DOHH2 (cell line): ENCODE results near the gene ANAPC1.
"Not testable (repeated sequence)": the region's sequence is repeated elsewhere in the genome, so short reads cannot be mapped to it uniquely, and the experiment has no call there.

Experiments
- H3F3A ChIP-seq: fragments of 200-600 bp; sonication (generic), shearing (Covaris generic); 2 replicates; pipeline ENCODE4 v1.6.0; 2016; ENCODE audit warnings: antibody characterized with exemption, mild to moderate bottlenecking; ENCODE audit not compliant: control insufficient read depth, insufficient read depth
- H3K27ac ChIP-seq: fragments of 200-600 bp; sonication (generic); 2 replicates; pipeline ENCODE4 v1.5.1; 2014; ENCODE audit warnings: low read depth, mild to moderate bottlenecking, low read length, moderate library complexity
- H3K27me3 ChIP-seq: fragments of 200-600 bp; sonication (generic); 2 replicates; pipeline ENCODE4 v1.6.1; 2014; ENCODE audit warnings: mild to moderate bottlenecking, low read length, mixed read lengths; ENCODE audit not compliant: control insufficient read depth
- H3K36me3 ChIP-seq: fragments of 200-600 bp; sonication (generic); 2 replicates; pipeline ENCODE4 v1.6.1; 2014; ENCODE audit warnings: mild to moderate bottlenecking, low read length, moderate library complexity, mixed read lengths; ENCODE audit not compliant: control insufficient read depth
- H3K4me1 ChIP-seq: fragments of 200-600 bp; sonication (generic); 2 replicates; pipeline ENCODE4 v1.6.1; 2014; ENCODE audit warnings: mild to moderate bottlenecking, low read length, mixed read lengths; ENCODE audit not compliant: control insufficient read depth
- H3K4me2 ChIP-seq: fragments of 200-600 bp; sonication (generic); 2 replicates; pipeline ENCODE4 v1.6.0; 2014; ENCODE audit warnings: mild to moderate bottlenecking, low read length, moderate library complexity
- H3K4me3 ChIP-seq: fragments of 200-600 bp; sonication (generic); 2 replicates; pipeline ENCODE4 v1.5.1; 2014; ENCODE audit warnings: mild to moderate bottlenecking, low read length, mixed read lengths
- H3K79me2 ChIP-seq: fragments of 200-600 bp; sonication (generic); 2 replicates; pipeline ENCODE4 v1.6.1; 2014; ENCODE audit warnings: mild to moderate bottlenecking, low read length, mixed read lengths; ENCODE audit not compliant: control insufficient read depth
- H3K9me2 ChIP-seq: fragments of 200-600 bp; sonication (generic); replicated peaks from 2 replicates; pipeline ENCODE4 v1.6.1; 2014; ENCODE audit warnings: mild to moderate bottlenecking, low read length, mixed read lengths; ENCODE audit not compliant: control insufficient read depth
- H3K9me3 ChIP-seq: fragments of 200-600 bp; sonication (generic); 2 replicates; pipeline ENCODE4 v1.6.1; 2014; ENCODE audit warnings: antibody characterized with exemption, low read length, mixed read lengths; ENCODE audit not compliant: control insufficient read depth, insufficient read depth
- H4K20me1 ChIP-seq: fragments of 200-600 bp; sonication (generic); 2 replicates; pipeline ENCODE4 v1.6.0; 2014; ENCODE audit warnings: low read depth, mild to moderate bottlenecking, antibody characterized with exemption, low read length, moderate library complexity; ENCODE audit not compliant: control insufficient read depth, insufficient read depth

The ANAPC1 gene

GRCh38 chr2:111766295-111766694 is 117.7 kb downstream of the ANAPC1 start:
- H3K4me3 ChIP-seq, H3K9me2 ChIP-seq, H3K4me1 ChIP-seq, H4K20me1 ChIP-seq, H3K4me2 ChIP-seq, H3K9me3 ChIP-seq, H3K36me3 ChIP-seq, H3K27ac ChIP-seq, H3K27me3 ChIP-seq, H3F3A ChIP-seq, H3K79me2 ChIP-seq: not testable (repeated sequence)

GRCh38 chr2:111764151-111764550 is 119.8 kb downstream of the ANAPC1 start:
- H3F3A ChIP-seq, H3K27me3 ChIP-seq, H3K36me3 ChIP-seq, H3K4me1 ChIP-seq, H3K9me2 ChIP-seq, H3K27ac ChIP-seq, H3K4me3 ChIP-seq, H3K79me2 ChIP-seq, H3K9me3 ChIP-seq, H3K4me2 ChIP-seq, H4K20me1 ChIP-seq: not testable (repeated sequence)

GRCh38 chr2:111760697-111761284 is 123.2 kb downstream of the ANAPC1 start:
- not testable (repeated sequence) for H3K79me2 ChIP-seq, H3K9me2 ChIP-seq, H3K9me3 ChIP-seq, H3K4me1 ChIP-seq, H3K4me2 ChIP-seq, H3K27me3 ChIP-seq, H3K4me3 ChIP-seq, H4K20me1 ChIP-seq, H3K27ac ChIP-seq, H3K36me3 ChIP-seq, H3F3A ChIP-seq

- H3K27me3 ChIP-seq, H3F3A ChIP-seq: not testable (repeated sequence)
Observed at GRCh38 chr2:111752533-111752932, 131.5 kb downstream of the ANAPC1 start.

GRCh38 chr2:111750641-111751040 is 133.4 kb downstream of the ANAPC1 start:
- not testable (repeated sequence) for H3F3A ChIP-seq, H3K9me3 ChIP-seq, H3K9me2 ChIP-seq, H3K4me2 ChIP-seq, H3K27ac ChIP-seq, H3K4me1 ChIP-seq, H4K20me1 ChIP-seq, H3K36me3 ChIP-seq, H3K79me2 ChIP-seq, H3K4me3 ChIP-seq, H3K27me3 ChIP-seq

More at GRCh38 chr2:111752533-111752932, 131.5 kb downstream of the ANAPC1 start:
- H3K4me2 ChIP-seq, H3K9me2 ChIP-seq, H3K27ac ChIP-seq, H3K9me3 ChIP-seq, H3K79me2 ChIP-seq, H3K4me1 ChIP-seq, H4K20me1 ChIP-seq, H3K36me3 ChIP-seq, H3K4me3 ChIP-seq: not testable (repeated sequence)

- H3K9me2 ChIP-seq, H3K36me3 ChIP-seq, H4K20me1 ChIP-seq, H3F3A ChIP-seq, H3K27ac ChIP-seq, H3K9me3 ChIP-seq, H3K4me1 ChIP-seq, H3K79me2 ChIP-seq, H3K27me3 ChIP-seq, H3K4me2 ChIP-seq, H3K4me3 ChIP-seq: not testable (repeated sequence)
Observed at GRCh38 chr2:111748429-111748828, 135.6 kb downstream of the ANAPC1 start.

- H4K20me1 ChIP-seq, result not testable (repeated sequence)
Observed at GRCh38 chr2:111747410-111748115, 136.4 kb downstream of the ANAPC1 start.

GRCh38 chr2:111744751-111745150 is 139.2 kb downstream of the ANAPC1 start:
- H3K4me3 ChIP-seq, H3F3A ChIP-seq, H4K20me1 ChIP-seq: not testable (repeated sequence)

More at GRCh38 chr2:111747410-111748115, 136.4 kb downstream of the ANAPC1 start:
- not testable (repeated sequence) for H3K4me2 ChIP-seq, H3K27me3 ChIP-seq, H3K79me2 ChIP-seq, H3K27ac ChIP-seq, H3K36me3 ChIP-seq, H3K9me2 ChIP-seq, H3F3A ChIP-seq, H3K9me3 ChIP-seq, H3K4me1 ChIP-seq, H3K4me3 ChIP-seq

More at GRCh38 chr2:111744751-111745150, 139.2 kb downstream of the ANAPC1 start:
- H3K9me2 ChIP-seq, H3K27ac ChIP-seq, H3K4me1 ChIP-seq, H3K27me3 ChIP-seq, H3K4me2 ChIP-seq, H3K36me3 ChIP-seq, H3K9me3 ChIP-seq, H3K79me2 ChIP-seq: not testable (repeated sequence)
